HepG2 (cell line): ENCODE measurements around the gene MAP2K6.

Source experiments
- CREB1 ChIP-seq, 2 experiments: fragments of 450-650 bp in 1 of 2; IDR thresholded peaks; 2 replicates each; pipeline ENCODE4 v1.6.1; 2016 to 2017; ENCODE audit warnings: control low read depth in 1 of 2, mild to moderate bottlenecking in 1 of 2, missing compliant biosample characterization in 1 of 2, missing genetic modification characterization in 1 of 2
- CTCF ChIP-seq: sonication (generic); formaldehyde crosslinking; IDR thresholded peaks from 2 replicates; pipeline ENCODE4 v1.5.0; 2020; ENCODE audit warnings: mild to moderate bottlenecking, missing genetic modification reagents, moderate library complexity
- MED1 ChIP-seq: sonication (generic); formaldehyde crosslinking; IDR thresholded peaks from 2 replicates; pipeline ENCODE4 v1.4.0; 2020; ENCODE audit warnings: missing genetic modification reagents
- PITX1 ChIP-seq: sonication (generic); formaldehyde crosslinking; IDR thresholded peaks from 2 replicates; pipeline ENCODE4 v1.5.1; 2020; ENCODE audit warnings: mild to moderate bottlenecking, missing genetic modification reagents
- PRDM10 ChIP-seq: sonication (generic); formaldehyde crosslinking; IDR thresholded peaks from 2 replicates; pipeline ENCODE4 v1.4.0; 2020; ENCODE audit warnings: low read depth, missing genetic modification reagents
- SPEN ChIP-seq: sonication (generic); formaldehyde crosslinking; IDR thresholded peaks from 2 replicates; pipeline ENCODE4 v1.5.1; 2020; ENCODE audit warnings: low read depth, mild to moderate bottlenecking, missing genetic modification reagents
- TAF1 ChIP-seq: sonication (generic); formaldehyde crosslinking; IDR thresholded peaks from 2 replicates; pipeline ENCODE4 v1.4.0; 2020; ENCODE audit warnings: missing genetic modification reagents
- ZNF205 ChIP-seq: IDR thresholded peaks from 2 replicates; pipeline ENCODE4 v1.6.1; 2018; ENCODE audit warnings: missing biosample characterization, missing genetic modification reagents
- ZNF639 ChIP-seq: conservative IDR thresholded peaks from 2 replicates; pipeline ENCODE4 v1.6.1; 2018; ENCODE audit warnings: missing genetic modification reagents
- ZNF790 ChIP-seq: sonication (generic); formaldehyde crosslinking; IDR thresholded peaks from 2 replicates; pipeline ENCODE4 v1.8.0; 2022; ENCODE audit warnings: missing genetic modification reagents, mild to moderate bottlenecking, borderline replicate concordance

- no peak for TF ChIP-seq TAF1 (CRISPR knock-in tag)
- no peak for TF ChIP-seq ZNF790
- no peak for TF ChIP-seq CREB1 (IDR thresholded peaks at IDR 0.05)
- no peak for TF ChIP-seq CREB1 (CRISPR knock-in tag; IDR thresholded peaks at IDR 0.05)
- no peak for TF ChIP-seq ZNF205
- TF ChIP-seq PRDM10 (CRISPR knock-in tag), result no peak
- TF ChIP-seq CTCF (CRISPR knock-in tag), result no peak
- no peak for TF ChIP-seq ZNF639 (CRISPR knock-in tag)
- no peak for TF ChIP-seq PITX1 (CRISPR knock-in tag)
- TF ChIP-seq MED1, result no peak
- TF ChIP-seq SPEN (CRISPR knock-in tag), result no peak
Observed at GRCh38 chr17:69473841-69474831, 59.6 kb downstream of the MAP2K6 start.
